ENCODE data around the gene SOX6.

The SOX6 gene

GRCh38 chr11:15985127-15985859, 371.1 kb downstream of the SOX6 start:
- no peaks in the 10 kb centered on the region for H3K27me3 ChIP-seq (ENCODE audit: insufficient read depth, low read length)
- no peaks in the 10 kb centered on the region for H3K4me1 ChIP-seq (ENCODE audit: insufficient read depth, low read length)
- H3K9me3 ChIP-seq (ENCODE audit: low read length) = no peaks in the 10 kb centered on the region
- no peaks in the 10 kb centered on the region for H3K36me3 ChIP-seq (ENCODE audit: insufficient read depth, low read length)
- no peak overlapping the region for H2AFZ ChIP-seq (ENCODE audit: low read depth, low read length)
- H3K4me3 ChIP-seq (ENCODE audit: low read length) = no peak overlapping the region

- H3K4me1 ChIP-seq (ENCODE audit: insufficient read depth, low read length) = no peaks in the 10 kb centered on the region
- no peaks in the 10 kb centered on the region for H3K9me3 ChIP-seq (ENCODE audit: low read length)
- H3K4me3 ChIP-seq (ENCODE audit: low read length) = no peak overlapping the region
- H2AFZ ChIP-seq (ENCODE audit: low read depth, low read length) = no peak overlapping the region
- no peaks in the 10 kb centered on the region for H3K36me3 ChIP-seq (ENCODE audit: insufficient read depth, low read length)
- H3K27me3 ChIP-seq (ENCODE audit: insufficient read depth, low read length) = no peaks in the 10 kb centered on the region
Measured at GRCh38 chr11:15981292-15981691, 375.1 kb downstream of the SOX6 start.

GRCh38 chr11:15977116-15977515, 379.2 kb downstream of the SOX6 start:
- Histone ChIP-seq H2AFZ (ENCODE audit: low read depth, low read length) (no peak overlapping the region), H3K27me3 (ENCODE audit: insufficient read depth, low read length) (no peaks in the 10 kb centered on the region), H3K4me1 (ENCODE audit: insufficient read depth, low read length) (no peaks in the 10 kb centered on the region), H3K4me3 (ENCODE audit: low read length) (no peak overlapping the region), H3K9me3 (ENCODE audit: low read length) (no peaks in the 10 kb centered on the region), H3K36me3 (ENCODE audit: insufficient read depth, low read length) (no peaks in the 10 kb centered on the region)

GRCh38 chr11:15976433-15977045, 379.8 kb downstream of the SOX6 start:
- no peaks in the 10 kb centered on the region for H3K27me3 ChIP-seq (ENCODE audit: insufficient read depth, low read length)
- no peak overlapping the region for H2AFZ ChIP-seq (ENCODE audit: low read depth, low read length)
- no peaks in the 10 kb centered on the region for H3K9me3 ChIP-seq (ENCODE audit: low read length)
- H3K4me3 ChIP-seq (ENCODE audit: low read length) = no peak overlapping the region
- no peaks in the 10 kb centered on the region for H3K36me3 ChIP-seq (ENCODE audit: insufficient read depth, low read length)
- H3K4me1 ChIP-seq (ENCODE audit: insufficient read depth, low read length) = no peaks in the 10 kb centered on the region

GRCh38 chr11:15975742-15976141, 380.6 kb downstream of the SOX6 start:
- H3K4me1 ChIP-seq (ENCODE audit: insufficient read depth, low read length) = no peaks in the 10 kb centered on the region
- no peaks in the 10 kb centered on the region for H3K27me3 ChIP-seq (ENCODE audit: insufficient read depth, low read length)
- no peaks in the 10 kb centered on the region for H3K9me3 ChIP-seq (ENCODE audit: low read length)
- H3K36me3 ChIP-seq (ENCODE audit: insufficient read depth, low read length) = no peaks in the 10 kb centered on the region
- no peak overlapping the region for H3K4me3 ChIP-seq (ENCODE audit: low read length)
- no peak overlapping the region for H2AFZ ChIP-seq (ENCODE audit: low read depth, low read length)

GRCh38 chr11:15972838-15973237, 383.5 kb downstream of the SOX6 start:
- Histone ChIP-seq H2AFZ (ENCODE audit: low read depth, low read length) (no peak overlapping the region), H3K36me3 (ENCODE audit: insufficient read depth, low read length) (no peaks in the 10 kb centered on the region), H3K4me3 (ENCODE audit: low read length) (no peak overlapping the region), H3K4me1 (ENCODE audit: insufficient read depth, low read length) (peaks cover 3% of the 10 kb centered on the region), H3K27me3 (ENCODE audit: insufficient read depth, low read length) (no peaks in the 10 kb centered on the region), H3K9me3 (ENCODE audit: low read length) (no peaks in the 10 kb centered on the region)

- Histone ChIP-seq H3K36me3 (ENCODE audit: insufficient read depth, low read length) (no peaks in the 10 kb centered on the region), H2AFZ (ENCODE audit: low read depth, low read length) (no peak overlapping the region), H3K27me3 (ENCODE audit: insufficient read depth, low read length) (no peaks in the 10 kb centered on the region), H3K9me3 (ENCODE audit: low read length) (no peaks in the 10 kb centered on the region), H3K4me3 (ENCODE audit: low read length) (no peak overlapping the region), H3K4me1 (ENCODE audit: insufficient read depth, low read length) (peaks cover 12% of the 10 kb centered on the region)
Measured at GRCh38 chr11:15971215-15971546, 385.2 kb downstream of the SOX6 start.

- H3K36me3 ChIP-seq (ENCODE audit: insufficient read depth, low read length) = no peaks in the 10 kb centered on the region
- no peaks in the 10 kb centered on the region for H3K9me3 ChIP-seq (ENCODE audit: low read length)
- no peak overlapping the region for H3K4me3 ChIP-seq (ENCODE audit: low read length)
- no peak overlapping the region for H2AFZ ChIP-seq (ENCODE audit: low read depth, low read length)
- no peaks in the 10 kb centered on the region for H3K27me3 ChIP-seq (ENCODE audit: insufficient read depth, low read length)
- peaks cover 12% of the 10 kb centered on the region for H3K4me1 ChIP-seq (ENCODE audit: insufficient read depth, low read length)
Measured at GRCh38 chr11:15970506-15971214, 385.7 kb downstream of the SOX6 start.

- no peaks in the 10 kb centered on the region for H3K36me3 ChIP-seq (ENCODE audit: insufficient read depth, low read length)
- H2AFZ ChIP-seq (ENCODE audit: low read depth, low read length) = no peak overlapping the region
- peaks cover 12% of the 10 kb centered on the region for H3K4me1 ChIP-seq (ENCODE audit: insufficient read depth, low read length)
- no peaks in the 10 kb centered on the region for H3K27me3 ChIP-seq (ENCODE audit: insufficient read depth, low read length)
- no peak overlapping the region for H3K4me3 ChIP-seq (ENCODE audit: low read length)
- H3K9me3 ChIP-seq (ENCODE audit: low read length) = no peaks in the 10 kb centered on the region
Measured at GRCh38 chr11:15969701-15970329, 386.5 kb downstream of the SOX6 start.

- Histone ChIP-seq H3K27me3 (ENCODE audit: insufficient read depth, low read length) (no peaks in the 10 kb centered on the region), H3K4me1 (ENCODE audit: insufficient read depth, low read length) (peaks cover 12% of the 10 kb centered on the region), H2AFZ (ENCODE audit: low read depth, low read length) (no peak overlapping the region), H3K36me3 (ENCODE audit: insufficient read depth, low read length) (no peaks in the 10 kb centered on the region), H3K4me3 (ENCODE audit: low read length) (no peak overlapping the region), H3K9me3 (ENCODE audit: low read length) (no peaks in the 10 kb centered on the region)
Measured at GRCh38 chr11:15969281-15969680, 387.1 kb downstream of the SOX6 start.

- H3K4me1 ChIP-seq (ENCODE audit: insufficient read depth, low read length) = peaks cover 12% of the 10 kb centered on the region
- H3K4me3 ChIP-seq (ENCODE audit: low read length) = no peak overlapping the region
- H3K27me3 ChIP-seq (ENCODE audit: insufficient read depth, low read length) = no peaks in the 10 kb centered on the region
- H2AFZ ChIP-seq (ENCODE audit: low read depth, low read length) = no peak overlapping the region
- no peaks in the 10 kb centered on the region for H3K36me3 ChIP-seq (ENCODE audit: insufficient read depth, low read length)
- no peaks in the 10 kb centered on the region for H3K9me3 ChIP-seq (ENCODE audit: low read length)
Measured at GRCh38 chr11:15968461-15969130, 387.8 kb downstream of the SOX6 start.

- Histone ChIP-seq H3K36me3 (ENCODE audit: insufficient read depth, low read length) (no peaks in the 10 kb centered on the region), H3K9me3 (ENCODE audit: low read length) (no peaks in the 10 kb centered on the region), H3K4me3 (ENCODE audit: low read length) (no peak overlapping the region), H3K4me1 (ENCODE audit: insufficient read depth, low read length) (peaks cover 12% of the 10 kb centered on the region), H2AFZ (ENCODE audit: low read depth, low read length) (no peak overlapping the region), H3K27me3 (ENCODE audit: insufficient read depth, low read length) (no peaks in the 10 kb centered on the region)
Measured at GRCh38 chr11:15967966-15968365, 388.4 kb downstream of the SOX6 start.

GRCh38 chr11:15967166-15967565, 389.2 kb downstream of the SOX6 start:
- H3K27me3 ChIP-seq (ENCODE audit: insufficient read depth, low read length) = no peaks in the 10 kb centered on the region
- H3K36me3 ChIP-seq (ENCODE audit: insufficient read depth, low read length) = no peaks in the 10 kb centered on the region
- no peaks in the 10 kb centered on the region for H3K9me3 ChIP-seq (ENCODE audit: low read length)
- H3K4me3 ChIP-seq (ENCODE audit: low read length) = no peak overlapping the region
- H2AFZ ChIP-seq (ENCODE audit: low read depth, low read length) = no peak overlapping the region
- peaks cover 12% of the 10 kb centered on the region for H3K4me1 ChIP-seq (ENCODE audit: insufficient read depth, low read length)
